ENCODE data around the gene MED25. TPM values are rescaled to one million over a fixed set of nuclear protein-coding genes. Genes with fewer than 3 reads are reported as not detected.
A peak's percentile ranks its signal among the peaks of the same experiment; 100 is the strongest.

The MED25 gene
- total and polyA plus RNA-seq, 12 donors: 39.5 to 149 (median 54.9) TPM

DNA sequence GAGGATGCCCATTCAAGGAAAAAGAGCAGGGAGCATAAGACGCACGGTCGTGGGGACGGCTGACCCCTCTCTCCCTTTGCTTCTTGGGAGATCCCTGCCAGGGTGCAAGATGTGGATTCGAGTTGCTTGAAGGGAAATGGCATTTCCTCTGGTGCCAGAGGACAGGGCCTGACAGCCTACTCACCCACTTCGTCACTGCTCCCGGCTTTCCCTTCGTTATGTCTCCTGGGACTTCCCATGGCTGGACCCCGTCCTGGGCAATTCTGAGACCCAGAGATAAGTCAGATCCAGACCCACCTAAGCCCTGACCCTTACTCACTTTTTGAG lies 60.6 kb downstream of the MED25 start:
- intact Hi-C loops (cut with DNase I): loop anchor here in 3 of 10 donors (5.0 kb wide), 3 partner anchors 111 to 381 kb away; partner anchors contain the start of genes AP2A1 (in 2 of the 3), PRMT1 (in 1 of the 3) and RPS11 (in 1 of the 3)
- peak in 1 of 2 donors; percentile 8 for DNase-seq
- Histone ChIP-seq H3K27ac (peak overlapping the region in 5 of 10 donors; percentile 91 to 98 (median 98)), H3K4me1 (peaks cover 9 to 36% (median 26%) of the 10 kb centered on the region in 9 donors), H3K36me3 (peaks cover 10 to 60% (median 49%) of the 10 kb centered on the region in 9 donors), H3K9me3 (no peaks in the 10 kb centered on the region), H3K27me3 (no peaks in the 10 kb centered on the region), H3K4me3 (peak overlapping the region in 7 of 10 donors; percentile 47 to 89 (median 81))
- no peak for ATAC-seq
- TF ChIP-seq, protein P1, sequence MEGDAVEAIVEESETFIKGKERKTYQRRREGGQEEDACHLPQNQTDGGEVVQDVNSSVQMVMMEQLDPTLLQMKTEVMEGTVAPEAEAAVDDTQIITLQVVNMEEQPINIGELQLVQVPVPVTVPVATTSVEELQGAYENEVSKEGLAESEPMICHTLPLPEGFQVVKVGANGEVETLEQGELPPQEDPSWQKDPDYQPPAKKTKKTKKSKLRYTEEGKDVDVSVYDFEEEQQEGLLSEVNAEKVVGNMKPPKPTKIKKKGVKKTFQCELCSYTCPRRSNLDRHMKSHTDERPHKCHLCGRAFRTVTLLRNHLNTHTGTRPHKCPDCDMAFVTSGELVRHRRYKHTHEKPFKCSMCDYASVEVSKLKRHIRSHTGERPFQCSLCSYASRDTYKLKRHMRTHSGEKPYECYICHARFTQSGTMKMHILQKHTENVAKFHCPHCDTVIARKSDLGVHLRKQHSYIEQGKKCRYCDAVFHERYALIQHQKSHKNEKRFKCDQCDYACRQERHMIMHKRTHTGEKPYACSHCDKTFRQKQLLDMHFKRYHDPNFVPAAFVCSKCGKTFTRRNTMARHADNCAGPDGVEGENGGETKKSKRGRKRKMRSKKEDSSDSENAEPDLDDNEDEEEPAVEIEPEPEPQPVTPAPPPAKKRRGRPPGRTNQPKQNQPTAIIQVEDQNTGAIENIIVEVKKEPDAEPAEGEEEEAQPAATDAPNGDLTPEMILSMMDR (IDR thresholded peaks at IDR 0.05): no peak
- 84 to 88% methylated on average over 9 of the region's 9 CpGs for WGBS, 2 donors

DNA sequence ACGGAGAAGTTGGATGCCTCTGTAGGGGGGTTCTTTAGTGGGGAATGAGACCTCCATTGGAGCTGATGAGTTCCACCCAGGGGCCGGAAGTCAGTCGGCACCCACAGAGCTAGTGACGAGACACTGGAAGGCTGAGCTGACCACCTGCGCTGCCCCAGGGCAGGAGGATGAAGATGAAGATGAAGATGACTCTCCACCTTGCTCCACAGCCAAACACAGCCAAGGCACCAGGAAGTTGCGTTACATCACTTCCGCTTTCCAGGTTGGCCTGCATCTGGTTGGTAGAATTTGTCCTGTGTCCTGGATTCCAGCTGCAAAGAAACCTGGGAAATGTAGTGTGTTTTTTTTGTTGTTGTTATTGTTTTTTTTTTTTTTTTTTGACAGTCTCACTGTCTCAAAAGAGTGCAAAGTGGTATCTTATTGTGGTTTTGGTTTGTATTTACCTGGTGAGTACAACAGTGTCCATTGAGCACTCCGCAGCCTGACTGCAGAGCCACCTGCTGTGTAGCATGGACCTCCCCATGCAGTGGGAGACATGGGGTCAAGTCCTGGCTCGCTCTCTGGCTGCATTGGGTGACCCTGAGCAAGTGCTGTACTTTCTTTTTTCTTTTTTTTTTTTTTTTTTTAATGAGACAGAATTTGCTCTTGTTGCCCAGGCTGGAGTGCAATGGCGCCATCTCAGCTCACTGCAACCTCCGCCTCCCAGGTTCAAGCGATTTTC lies 61.3 kb downstream of the MED25 start:
- ATAC-seq: no peak
- Histone ChIP-seq H3K9me3 (no peaks in the 10 kb centered on the region), H3K27ac (peak overlapping the region in 1 of 10 donors; percentile 98), H3K4me1 (peaks cover 9 to 30% (median 26%) of the 10 kb centered on the region in 9 donors), H3K27me3 (no peaks in the 10 kb centered on the region), H3K36me3 (peaks cover 15 to 62% (median 56%) of the 10 kb centered on the region in 9 donors), H3K4me3 (no peak overlapping the region)
- 97 to 98% methylated on average over 12 of the region's 12 CpGs for WGBS, 2 donors
- intact Hi-C loops (cut with DNase I): loop anchor here in 3 of 10 donors (5.0 kb wide), 3 partner anchors 112 to 382 kb away; partner anchors contain the start of genes AP2A1 (in 2 of the 3), PRMT1 (in 1 of the 3) and RPS11 (in 1 of the 3)
- no peak for DNase-seq
- TF ChIP-seq, protein P1 (IDR thresholded peaks at IDR 0.05): no peak

DNA sequence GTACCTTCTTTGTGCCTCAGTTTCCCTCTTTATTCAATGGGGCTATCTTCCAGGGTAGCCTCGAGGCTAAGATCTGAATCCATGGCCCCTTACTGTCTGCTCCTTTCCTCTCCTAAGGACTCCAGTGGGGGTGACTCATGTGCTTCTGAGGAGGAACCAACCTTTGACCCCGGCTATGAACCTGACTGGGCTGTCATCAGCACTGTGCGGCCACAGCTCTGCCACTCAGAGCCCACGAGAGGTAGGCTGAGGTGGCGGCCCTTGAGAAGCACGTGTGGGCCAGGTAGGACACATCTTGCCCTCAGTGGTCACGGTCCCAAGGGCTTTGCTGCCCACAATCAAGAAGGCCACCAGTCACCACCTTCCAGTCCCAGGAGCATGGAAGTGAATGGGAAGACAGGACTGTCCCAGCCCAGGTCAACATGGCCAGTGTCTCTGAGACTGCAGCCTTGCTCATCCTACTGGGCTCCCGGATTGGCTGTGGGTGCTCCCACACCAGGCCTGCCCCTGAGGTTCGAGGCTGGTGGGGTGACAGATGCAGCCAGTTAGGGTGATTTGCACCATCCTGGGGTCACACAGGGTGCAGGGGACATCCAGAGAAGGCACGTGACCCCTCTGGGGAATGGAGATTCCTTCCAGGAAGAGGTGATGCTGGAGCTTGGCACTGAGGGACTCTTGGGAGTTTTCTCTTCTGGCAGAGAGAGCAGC lies 62.2 kb downstream of the MED25 start:
- peaks cover 15 to 69% (median 65%) of the 10 kb centered on the region in 9 donors for H3K36me3 ChIP-seq
- H3K9me3 ChIP-seq: no peaks in the 10 kb centered on the region
- H3K27me3 ChIP-seq: no peaks in the 10 kb centered on the region
- no peak overlapping the region for H3K4me3 ChIP-seq
- TF ChIP-seq, protein P1 (IDR thresholded peaks at IDR 0.05): no peak
- ATAC-seq: no peak
- H3K4me1 ChIP-seq: peaks cover 7 to 24% (median 19%) of the 10 kb centered on the region in 9 donors
- DNase-seq: no peak
- H3K27ac ChIP-seq: no peak overlapping the region
- 94 to 96% methylated on average over 10 of the region's 10 CpGs for WGBS, 2 donors
- intact Hi-C loops (cut with DNase I): loop anchor here in 1 of 10 donors (5.0 kb wide), 1 partner anchor 47 kb away; the partner anchor contains the start of genes ATF5 and NUP62

DNA sequence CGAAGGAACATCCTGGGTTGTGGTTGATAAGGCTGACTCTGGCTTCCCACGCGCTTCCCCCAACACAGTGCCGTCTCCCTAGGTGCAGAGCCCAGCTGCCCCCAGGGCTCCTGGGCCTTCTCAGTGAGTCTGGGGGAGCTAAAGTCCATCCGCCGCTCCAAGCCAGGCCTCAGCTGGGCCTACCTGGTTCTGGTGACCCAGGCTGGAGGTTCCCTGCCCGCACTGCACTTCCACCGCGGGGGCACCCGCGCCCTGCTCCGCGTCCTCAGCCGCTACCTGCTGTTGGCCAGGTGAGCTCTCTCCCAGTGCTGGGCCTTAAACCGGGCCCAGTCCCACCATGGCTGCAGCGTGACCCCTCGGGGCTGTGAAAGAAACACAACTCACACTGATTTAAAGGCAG lies 63.1 kb downstream of the MED25 start:
- no peak for ATAC-seq
- peak in 1 of 2 donors; percentile 9 for DNase-seq
- peaks cover 3 to 18% (median 13%) of the 10 kb centered on the region in 9 donors for H3K4me1 ChIP-seq
- peaks cover 15 to 77% (median 69%) of the 10 kb centered on the region in 9 donors for H3K36me3 ChIP-seq
- H3K9me3 ChIP-seq: no peaks in the 10 kb centered on the region
- WGBS, 2 donors: 96 to 98% methylated on average over 17 of the region's 17 CpGs
- no peaks in the 10 kb centered on the region for H3K27me3 ChIP-seq
- H3K27ac ChIP-seq: no peak overlapping the region
- H3K4me3 ChIP-seq: no peak overlapping the region
- TF ChIP-seq, protein P1 (IDR thresholded peaks at IDR 0.05): no peak
- intact Hi-C loops (cut with DNase I): loop anchor here in 1 of 10 donors (5.0 kb wide), 1 partner anchor 46 kb away; the partner anchor contains the start of genes ATF5 and NUP62

All from heart right ventricle (tissue), 16 donors.